VCaP (cell line): ENCODE data around the gene GBGT1.

Experiments
- H3K27ac ChIP-seq: fragments of 450-650 bp; 2 replicates; pipeline ENCODE4 v1.5.1; 2017
- TF ChIP-seq, protein P1 (sequence below): fragments of 450-650 bp; conservative IDR thresholded peaks from 2 replicates; pipeline ENCODE4 v1.5.1; 2017; ENCODE audit warnings: mild to moderate bottlenecking, moderate library complexity

GBGT1 gene

DNA sequence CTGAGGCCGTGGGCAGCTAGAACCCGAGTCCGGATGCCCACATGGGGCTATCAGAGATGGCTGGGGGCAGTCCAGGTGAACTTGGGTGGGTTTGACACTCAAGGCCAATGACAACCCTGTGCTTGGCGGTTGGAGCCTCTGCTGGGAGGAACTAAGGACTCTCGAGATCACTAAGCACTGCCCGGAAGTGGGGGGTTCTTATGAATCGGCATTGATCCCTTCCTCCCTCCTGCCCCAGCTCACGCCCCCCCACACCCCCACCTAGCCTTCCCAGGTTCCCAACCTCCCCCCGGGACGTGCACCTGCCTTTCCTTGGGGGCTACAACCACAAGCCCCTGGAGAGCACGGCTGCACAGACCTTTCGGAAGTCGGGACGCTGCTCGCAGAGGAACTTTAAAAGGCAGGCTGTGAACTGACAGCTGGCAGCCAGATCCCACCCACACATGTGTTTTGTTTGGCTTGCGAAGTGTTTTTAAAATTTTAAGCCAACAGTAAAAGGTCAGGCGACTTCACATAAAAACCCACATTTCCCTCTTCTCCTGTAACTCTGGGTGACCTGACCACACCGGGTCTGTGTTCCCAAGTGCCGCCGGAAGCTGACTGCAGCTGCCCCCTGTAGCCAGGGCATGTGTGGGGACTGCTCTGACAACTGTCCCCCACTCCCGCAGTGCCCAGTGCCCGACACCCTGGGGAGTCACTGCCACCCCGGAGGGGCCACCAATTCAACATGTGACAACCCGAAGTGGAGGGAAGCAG is 37.6 kb downstream of the GBGT1 start:
- no peak overlapping the region for H3K27ac ChIP-seq
- TF ChIP-seq, protein P1, sequence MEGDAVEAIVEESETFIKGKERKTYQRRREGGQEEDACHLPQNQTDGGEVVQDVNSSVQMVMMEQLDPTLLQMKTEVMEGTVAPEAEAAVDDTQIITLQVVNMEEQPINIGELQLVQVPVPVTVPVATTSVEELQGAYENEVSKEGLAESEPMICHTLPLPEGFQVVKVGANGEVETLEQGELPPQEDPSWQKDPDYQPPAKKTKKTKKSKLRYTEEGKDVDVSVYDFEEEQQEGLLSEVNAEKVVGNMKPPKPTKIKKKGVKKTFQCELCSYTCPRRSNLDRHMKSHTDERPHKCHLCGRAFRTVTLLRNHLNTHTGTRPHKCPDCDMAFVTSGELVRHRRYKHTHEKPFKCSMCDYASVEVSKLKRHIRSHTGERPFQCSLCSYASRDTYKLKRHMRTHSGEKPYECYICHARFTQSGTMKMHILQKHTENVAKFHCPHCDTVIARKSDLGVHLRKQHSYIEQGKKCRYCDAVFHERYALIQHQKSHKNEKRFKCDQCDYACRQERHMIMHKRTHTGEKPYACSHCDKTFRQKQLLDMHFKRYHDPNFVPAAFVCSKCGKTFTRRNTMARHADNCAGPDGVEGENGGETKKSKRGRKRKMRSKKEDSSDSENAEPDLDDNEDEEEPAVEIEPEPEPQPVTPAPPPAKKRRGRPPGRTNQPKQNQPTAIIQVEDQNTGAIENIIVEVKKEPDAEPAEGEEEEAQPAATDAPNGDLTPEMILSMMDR, result no peak

DNA sequence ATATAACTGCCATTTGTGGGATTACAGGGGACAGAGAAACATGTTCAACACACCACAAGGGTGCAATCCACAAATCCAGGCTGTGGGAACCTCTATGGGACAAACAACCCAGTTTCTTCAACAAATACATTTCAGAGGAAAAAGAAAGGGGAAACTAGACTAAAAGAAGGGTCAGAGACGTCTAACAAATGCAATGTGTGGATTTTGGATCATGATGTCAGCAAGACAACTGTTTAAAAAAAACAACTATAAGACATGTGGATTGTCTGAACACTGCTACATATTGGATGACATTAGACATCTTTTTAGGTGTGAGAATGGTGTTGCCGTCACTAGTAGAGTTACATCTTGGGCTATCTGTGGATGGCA is 38.8 kb downstream of the GBGT1 start:
- H3K27ac ChIP-seq, result no peak overlapping the region
- TF ChIP-seq, protein P1, result no peak

DNA sequence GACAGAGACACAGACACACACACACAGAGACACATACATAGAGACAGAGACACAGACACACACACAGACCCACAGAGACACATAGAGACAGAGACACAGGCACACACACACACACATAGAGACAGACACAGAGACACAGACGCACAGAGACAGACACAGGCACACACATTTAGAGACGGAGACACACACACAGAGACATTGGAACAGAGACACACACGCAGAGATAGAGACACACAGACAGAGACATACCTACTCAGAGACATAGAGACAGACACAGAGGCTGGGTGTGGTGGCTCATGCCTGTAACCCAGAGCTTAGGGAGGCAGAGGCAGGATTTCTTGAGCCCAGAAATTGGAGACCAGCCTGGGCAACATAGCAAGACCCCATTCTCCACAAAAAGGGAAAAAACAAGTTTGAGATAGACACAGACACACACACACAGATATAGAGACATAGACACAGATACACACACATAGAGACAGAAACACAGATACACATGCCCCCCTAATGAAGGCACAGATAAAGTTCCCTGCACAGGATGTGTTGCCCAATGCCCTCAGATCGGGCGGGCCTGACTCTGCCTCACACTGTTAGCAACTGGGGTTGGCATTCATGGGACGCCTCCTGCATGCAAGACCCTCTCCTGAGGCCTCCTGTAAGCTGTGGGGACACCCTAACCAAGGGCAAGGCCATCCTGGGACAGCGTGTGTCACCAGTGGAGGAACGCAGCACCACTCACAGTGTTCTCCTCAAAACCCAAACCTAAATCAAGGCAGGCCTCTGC is 39.4 kb downstream of the GBGT1 start:
- TF ChIP-seq, protein P1, result no peak
- no peak overlapping the region for H3K27ac ChIP-seq

DNA sequence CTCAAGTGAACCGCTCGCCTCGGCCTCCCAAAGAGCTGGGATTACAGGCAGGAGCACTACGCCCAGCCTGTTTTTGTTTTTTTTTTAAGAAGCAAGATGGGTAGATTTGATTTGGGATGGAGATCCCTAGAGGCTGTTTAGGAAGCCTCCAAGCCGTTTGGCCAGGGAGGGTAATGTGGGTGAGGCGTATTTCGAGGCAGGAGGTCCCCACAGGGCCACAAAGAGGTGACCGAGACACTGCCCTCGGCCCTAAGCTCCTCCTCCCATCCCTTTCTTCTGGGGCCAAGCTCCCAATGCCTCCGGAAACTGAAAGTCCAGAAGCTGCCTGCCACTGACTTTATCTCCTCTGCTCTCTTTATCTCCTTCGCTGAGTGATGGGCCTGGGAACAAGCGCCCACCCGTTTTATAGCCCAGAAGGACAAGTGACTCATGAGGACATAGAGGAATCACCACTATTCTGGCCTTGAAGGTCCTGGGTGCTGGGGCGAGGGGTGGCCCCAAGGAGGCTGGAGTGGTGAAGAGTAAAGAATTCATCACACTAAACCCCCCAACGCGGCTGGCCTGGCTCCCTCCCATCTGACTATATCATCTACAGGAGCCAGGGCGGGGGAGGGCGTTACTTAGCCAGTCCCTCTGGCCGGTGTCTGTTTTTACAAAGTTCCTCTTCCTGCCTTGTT is 40.6 kb downstream of the GBGT1 start:
- TF ChIP-seq, protein P1, result no peak
- H3K27ac ChIP-seq, result peak overlapping the region; percentile 96

DNA sequence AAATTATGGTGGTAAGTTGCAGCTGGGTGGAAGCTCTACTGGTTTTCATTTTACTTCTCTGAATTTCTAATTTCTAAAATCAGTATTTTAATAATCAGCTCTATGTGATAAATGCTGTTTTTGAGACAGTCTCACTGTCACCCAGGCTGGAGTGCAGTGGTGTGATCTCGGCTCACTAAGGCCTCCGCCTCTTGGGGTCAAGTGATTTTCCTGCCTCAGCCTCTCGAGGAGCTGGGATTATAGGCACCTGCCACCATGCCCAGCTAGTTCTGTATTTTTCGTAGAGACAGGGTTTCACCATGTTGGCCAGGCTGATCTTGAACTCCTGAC is 41.1 kb downstream of the GBGT1 start:
- peak overlapping the region; percentile 96 for H3K27ac ChIP-seq
- TF ChIP-seq, protein P1, result no peak

DNA sequence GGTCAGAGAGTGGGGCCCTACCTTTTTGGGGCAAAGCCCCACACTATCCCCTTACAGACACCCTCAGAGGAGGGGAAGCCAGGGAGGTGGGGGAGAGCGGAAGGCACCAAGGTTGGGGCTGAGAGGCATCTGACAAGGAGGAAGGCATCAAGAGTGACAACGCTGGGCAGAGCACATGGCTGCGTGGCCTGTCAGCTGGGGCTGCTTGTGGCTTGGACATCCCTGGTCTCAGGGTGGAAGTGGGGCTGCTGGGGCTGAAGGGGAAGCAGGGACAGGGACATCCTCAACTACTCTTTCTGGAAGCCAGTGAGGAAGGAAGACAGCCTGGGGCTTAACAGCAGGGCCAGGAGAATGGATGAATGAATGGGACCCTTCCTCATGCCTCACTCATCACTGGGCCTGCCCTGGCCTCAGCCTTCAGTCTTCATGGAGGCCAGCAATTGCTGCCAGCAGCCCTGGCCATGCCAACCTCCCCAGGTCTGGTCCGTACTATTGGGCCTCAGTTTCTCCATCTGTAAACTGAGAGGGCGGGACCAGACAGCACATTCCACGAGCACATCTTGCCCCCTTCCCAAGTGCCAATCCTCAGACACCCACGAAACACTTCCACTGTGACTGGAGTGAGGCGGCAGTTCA is 41.7 kb downstream of the GBGT1 start:
- peak overlapping the region; percentile 96 for H3K27ac ChIP-seq
- TF ChIP-seq, protein P1, result no peak
